Dedifferentiated amniotic fluid mesenchymal stem cell (primary cell): ENCODE measurements around the gene SLAIN1.

Experiments used
- DNase-seq: peaks from one replicate; pipeline ENCODE4 v3.0.0-alpha.2; 2016; ENCODE audit errors: extremely low spot score

The SLAIN1 gene

GRCh38 chr13:77714119-77714755 is 16.8 kb downstream of the SLAIN1 start:
- no peak for DNase-seq

- DNase-seq, result no peak
These were observed 17.9 kb downstream of the SLAIN1 start for GRCh38 chr13:77715233-77715891.

- DNase-seq, result no peak
These were observed 19.2 kb downstream of the SLAIN1 start for GRCh38 chr13:77716692-77717091.

DNA sequence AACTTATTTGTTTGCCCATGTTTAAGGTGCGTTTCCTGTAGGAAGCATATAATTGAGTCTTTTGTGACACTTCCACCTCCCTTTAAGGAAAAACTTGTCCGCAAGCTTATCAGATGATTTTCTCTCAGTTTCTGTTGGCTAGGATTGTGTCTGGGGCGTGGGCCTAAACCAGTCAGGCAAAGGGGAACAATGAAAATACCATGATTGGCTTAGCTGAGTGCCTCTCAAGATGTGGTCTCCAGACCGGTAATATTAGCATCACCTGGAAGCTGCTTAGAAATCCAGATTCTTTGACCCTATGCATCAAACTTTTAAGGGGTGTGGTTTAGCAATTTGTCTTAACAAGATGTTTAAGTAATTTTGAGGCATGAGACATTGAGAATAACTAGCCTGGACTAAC is 20.0 kb downstream of the SLAIN1 start:
- no peak for DNase-seq

GRCh38 chr13:77719128-77719527 is 21.6 kb downstream of the SLAIN1 start:
- DNase-seq, result no peak

DNA sequence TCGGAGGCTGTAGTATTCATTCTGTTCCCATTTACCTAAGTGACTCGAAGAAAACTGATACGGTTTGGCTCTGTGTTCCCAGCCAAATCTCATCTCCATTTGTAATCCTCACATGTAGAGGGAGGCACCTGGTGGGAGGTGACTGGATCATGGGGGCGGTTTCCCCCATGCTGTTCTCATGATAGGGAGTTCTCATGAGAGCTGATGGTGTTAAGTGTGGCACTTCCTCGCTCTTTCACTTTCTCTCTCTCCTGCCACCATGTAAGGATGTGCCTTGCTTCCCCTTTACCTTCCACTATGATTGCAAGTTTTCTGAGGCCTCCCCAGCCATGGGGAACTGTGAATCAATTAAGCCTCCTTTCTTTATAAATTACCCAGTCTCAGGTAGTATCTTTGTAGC is 23.5 kb downstream of the SLAIN1 start:
- DNase-seq, result no peak

DNA sequence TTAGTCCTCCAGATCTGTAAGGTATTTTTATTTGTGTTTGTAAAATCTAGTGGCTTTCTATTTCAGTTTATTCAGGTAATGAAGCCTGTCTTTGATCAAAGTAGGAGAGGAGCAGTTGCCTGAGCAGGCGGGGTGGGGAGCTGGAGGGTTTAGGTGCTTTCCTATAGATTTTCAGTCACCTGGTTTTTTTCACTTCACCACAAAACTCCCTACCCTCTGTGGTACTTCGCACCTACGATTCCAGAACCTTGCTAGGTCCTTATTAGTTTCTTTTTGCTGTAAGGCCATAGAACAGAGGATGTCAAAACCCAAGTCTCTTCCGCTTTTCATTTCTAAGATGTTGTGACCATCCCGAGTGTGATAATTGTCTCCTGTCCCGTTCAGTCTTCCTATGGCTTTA is 26.6 kb downstream of the SLAIN1 start:
- DNase-seq, result no peak

DNA sequence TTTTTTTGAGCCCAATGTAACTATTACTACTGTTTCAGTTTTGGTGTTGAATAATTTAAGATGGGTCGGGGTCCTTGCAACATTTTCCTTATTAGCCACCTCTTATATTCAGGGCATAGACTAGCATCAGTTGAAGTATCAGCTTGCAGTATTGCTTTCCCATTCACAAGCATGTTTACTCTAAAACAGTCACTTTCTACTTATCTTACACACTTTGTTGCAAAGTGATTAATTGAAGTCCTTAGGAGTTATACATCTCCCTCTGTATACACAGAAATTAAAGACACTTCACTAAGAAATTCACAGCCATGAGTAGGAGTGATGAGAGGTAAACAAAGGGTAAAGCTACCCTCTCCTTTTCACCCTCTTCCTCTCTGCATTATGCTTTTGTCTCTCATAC is 27.6 kb downstream of the SLAIN1 start:
- no peak for DNase-seq

- DNase-seq, result peak; percentile 20
These were observed 31.0 kb downstream of the SLAIN1 start for GRCh38 chr13:77728265-77729125.

GRCh38 chr13:77729502-77730221 is 32.2 kb downstream of the SLAIN1 start:
- no peak for DNase-seq

GRCh38 chr13:77730572-77730971 is 33.1 kb downstream of the SLAIN1 start:
- DNase-seq, result no peak

DNA sequence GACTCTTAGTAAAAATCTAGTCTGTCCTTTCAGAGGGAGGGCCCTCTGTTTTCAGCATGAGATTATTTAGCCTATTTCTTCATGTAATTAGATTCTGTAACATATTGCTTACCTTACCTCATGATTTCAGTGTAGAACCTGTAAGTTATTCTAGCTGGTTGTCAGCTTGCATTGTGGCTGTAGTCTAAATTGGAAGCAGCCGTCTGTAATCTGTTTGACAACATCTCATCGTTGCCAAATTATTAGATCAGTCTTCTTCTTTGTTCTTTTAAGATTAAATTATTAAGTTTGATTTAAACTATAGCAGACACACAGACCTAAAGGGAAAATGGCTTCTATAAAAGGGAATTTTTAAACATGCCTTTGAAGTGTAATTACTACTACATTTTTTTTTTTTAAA is 34.8 kb downstream of the SLAIN1 start:
- DNase-seq, result no peak

DNA sequence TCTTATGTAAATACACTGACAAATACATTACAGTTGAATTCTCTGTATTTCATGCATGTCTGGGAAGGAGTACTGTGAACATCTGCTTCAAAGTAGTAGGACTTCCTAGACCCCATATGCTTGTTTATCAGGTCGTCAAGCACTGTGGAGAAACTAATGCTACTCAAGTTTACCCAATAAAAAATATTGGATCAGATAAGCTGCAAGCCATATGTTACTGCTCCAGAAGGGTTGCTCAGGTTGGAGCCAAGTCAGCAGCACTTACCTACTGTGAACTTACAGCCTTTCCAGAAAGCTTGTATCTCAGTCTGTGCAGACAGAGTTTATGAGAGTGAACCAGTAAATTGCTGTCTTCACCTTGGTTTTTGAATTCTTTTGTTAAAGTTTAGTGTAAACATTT is 36.2 kb downstream of the SLAIN1 start:
- DNase-seq, result no peak

DNA sequence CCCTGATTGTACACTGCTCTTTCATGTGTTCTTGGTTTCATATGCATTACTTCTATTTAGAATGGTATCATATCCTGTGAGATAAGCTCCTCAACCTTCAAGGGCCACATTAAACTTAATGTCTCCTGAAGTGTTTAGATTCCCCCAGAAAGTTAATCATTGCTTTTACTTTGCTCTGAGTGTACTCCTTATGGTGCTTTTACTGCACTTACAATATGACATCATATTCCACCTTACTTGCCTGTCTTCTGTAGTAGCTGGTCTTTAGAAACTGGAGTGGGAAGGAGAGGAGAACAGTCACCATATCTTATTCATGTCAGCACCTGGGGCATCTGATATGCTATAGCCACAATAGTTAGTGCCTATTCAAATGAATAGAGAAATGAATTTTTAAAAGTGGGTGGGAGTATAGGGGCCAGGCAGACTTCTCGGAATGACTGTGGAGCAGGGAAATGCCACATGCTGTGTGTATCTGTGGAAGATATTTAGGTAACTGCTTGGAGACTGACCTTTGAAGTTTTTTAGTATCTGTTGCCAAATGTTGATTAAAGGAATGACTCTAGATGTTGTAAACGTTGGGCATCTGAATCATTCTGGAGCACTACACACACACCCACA is 40.2 kb downstream of the SLAIN1 start:
- DNase-seq, result no peak

DNA sequence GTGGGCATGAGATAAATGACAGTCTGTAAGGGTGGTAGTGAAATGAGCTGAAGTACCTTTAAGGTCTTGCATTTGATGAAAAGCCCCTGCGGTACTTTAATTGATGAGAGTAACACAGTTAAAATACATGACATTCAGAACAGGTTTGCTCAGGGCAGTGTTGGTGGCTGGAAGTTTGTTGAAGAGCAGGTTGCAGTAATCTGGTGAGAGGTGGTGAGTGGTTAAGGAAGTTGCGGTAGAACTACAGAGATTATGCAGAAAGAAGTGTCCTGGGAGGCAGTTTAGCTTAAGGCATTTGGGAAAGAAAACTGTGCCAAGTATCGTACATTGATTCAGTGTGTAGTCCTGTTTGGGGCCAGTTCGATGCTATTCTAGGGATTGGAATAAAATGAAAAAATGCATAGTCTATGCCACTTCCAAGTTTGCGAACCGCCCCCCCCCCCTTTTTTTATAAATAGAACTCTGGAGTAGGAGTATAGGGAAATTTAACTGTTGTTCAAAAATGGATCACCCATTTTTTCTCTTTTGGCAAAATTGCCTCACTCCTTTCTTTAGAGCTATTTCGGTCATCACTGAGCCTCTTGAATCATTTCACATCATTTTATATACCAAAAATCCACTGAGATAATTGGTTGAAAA is 42.7 kb downstream of the SLAIN1 start:
- DNase-seq, result no peak

GRCh38 chr13:77740931-77741596 is 43.6 kb downstream of the SLAIN1 start:
- DNase-seq, result no peak

DNA sequence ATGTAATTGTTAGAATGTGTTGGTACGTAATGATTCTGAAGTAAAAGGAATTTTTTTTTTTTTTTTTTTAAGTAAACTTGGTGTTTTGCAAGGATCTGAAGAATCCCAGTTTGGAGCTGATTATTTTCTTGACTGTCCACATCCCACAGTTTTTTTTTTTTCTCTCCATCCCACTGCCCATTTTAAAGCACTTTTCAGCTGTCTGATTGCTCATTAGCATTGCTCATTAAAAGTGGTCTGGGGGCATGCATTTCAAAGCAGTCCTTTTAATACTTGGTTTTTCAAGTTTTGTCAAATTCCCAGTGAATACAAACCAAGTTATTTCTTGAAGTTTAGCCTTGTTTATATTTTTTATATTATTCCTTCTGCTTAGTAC is 44.1 kb downstream of the SLAIN1 start:
- DNase-seq, result no peak

GRCh38 chr13:77742801-77743200 is 45.3 kb downstream of the SLAIN1 start:
- DNase-seq, result no peak

DNA sequence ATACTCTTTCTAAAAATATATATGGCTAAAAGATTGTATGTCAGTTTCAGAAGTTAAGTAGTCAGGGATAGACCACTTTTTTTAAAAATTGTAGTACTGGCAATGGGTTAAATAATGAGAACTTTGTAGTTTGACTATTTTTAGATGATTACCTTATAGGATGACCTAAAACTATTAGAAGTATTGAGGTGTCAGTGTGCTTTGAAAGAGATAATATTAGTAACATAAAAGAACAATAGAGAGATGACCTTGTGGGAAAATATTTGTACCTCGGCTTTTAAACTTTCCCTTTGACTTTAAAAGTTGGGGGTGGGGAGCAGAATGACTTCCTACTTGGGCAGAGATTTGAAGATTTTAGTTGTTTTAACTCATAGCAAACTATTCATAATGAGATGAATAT is 48.3 kb downstream of the SLAIN1 start:
- no peak for DNase-seq

DNA sequence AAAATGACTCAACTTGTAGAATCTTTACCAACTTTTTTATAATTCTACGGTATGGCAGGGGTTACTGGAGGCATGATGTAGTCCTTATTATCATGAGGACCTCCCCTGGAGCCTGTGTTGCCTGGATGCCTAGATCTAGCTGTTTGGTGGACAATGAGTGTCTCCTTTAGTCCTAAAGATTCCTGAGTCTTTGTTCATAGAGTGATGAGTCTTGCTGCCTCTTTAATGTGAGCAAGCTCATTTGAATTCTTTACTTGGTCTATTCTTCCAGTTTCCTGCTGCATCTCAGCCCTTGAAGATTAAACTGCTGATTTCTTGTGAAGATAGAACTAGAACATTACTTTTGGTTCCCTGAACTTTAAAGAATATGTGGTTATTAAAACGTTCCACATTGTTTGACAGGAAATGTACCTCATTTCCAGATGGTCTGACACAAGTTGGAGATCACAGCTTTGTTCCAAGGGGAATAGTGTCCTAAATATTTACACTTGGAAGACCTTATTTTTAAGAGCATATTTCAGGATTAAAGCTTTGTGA is 51.9 kb downstream of the SLAIN1 start:
- no peak for DNase-seq
